ENCODE data around the gene ERICH3. TPM values are rescaled to one million over a fixed set of nuclear protein-coding genes. Genes with fewer than 3 reads are reported as not detected.
"Not testable (repeated sequence)": the region's sequence is repeated elsewhere in the genome, so short reads cannot be mapped to it uniquely, and the experiment has no call there.

Gene ERICH3
- total RNA-seq, 1 experiment from 2014 or later = not detected

GRCh38 chr1:74689621-74690363, 16.2 kb upstream of the ERICH3 start:
- H3K27ac ChIP-seq = no peak overlapping the region
- H3K36me3 ChIP-seq = no peaks in the 10 kb centered on the region
- H3K4me1 ChIP-seq = no peaks in the 10 kb centered on the region
- H3K9me3 ChIP-seq (replicated peaks) = no peaks in the 10 kb centered on the region
- H3K4me3 ChIP-seq = no peak overlapping the region
- DNase-seq = peak; percentile 32 to 79
- H3K27me3 ChIP-seq = no peaks in the 10 kb centered on the region

DNA sequence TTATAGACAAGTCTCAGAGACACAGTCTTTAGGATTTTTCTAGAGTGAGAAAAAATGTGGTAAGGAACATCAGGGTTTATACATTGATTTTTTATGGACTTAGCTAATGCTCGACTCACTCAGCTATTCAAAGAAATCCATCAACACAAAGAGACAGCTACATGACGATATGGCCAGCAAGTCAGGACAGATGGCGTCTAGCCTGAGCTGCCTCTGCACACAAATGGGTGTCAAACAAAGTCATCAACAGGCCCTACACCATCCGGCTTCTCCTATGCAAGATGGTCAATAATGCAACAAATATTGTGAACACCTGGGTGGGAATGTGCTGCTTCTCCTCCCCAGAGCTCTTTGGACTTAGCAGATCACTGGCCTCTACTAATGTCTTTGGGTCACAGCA, 13.3 kb upstream of the ERICH3 start:
- Histone ChIP-seq H3K4me3 (no peak overlapping the region), H3K27me3 (no peaks in the 10 kb centered on the region), H3K9me3 (replicated peaks) (no peaks in the 10 kb centered on the region), H3K4me1 (no peaks in the 10 kb centered on the region), H3K27ac (no peak overlapping the region), H3K36me3 (no peaks in the 10 kb centered on the region)
- DNase-seq = no peak

DNA sequence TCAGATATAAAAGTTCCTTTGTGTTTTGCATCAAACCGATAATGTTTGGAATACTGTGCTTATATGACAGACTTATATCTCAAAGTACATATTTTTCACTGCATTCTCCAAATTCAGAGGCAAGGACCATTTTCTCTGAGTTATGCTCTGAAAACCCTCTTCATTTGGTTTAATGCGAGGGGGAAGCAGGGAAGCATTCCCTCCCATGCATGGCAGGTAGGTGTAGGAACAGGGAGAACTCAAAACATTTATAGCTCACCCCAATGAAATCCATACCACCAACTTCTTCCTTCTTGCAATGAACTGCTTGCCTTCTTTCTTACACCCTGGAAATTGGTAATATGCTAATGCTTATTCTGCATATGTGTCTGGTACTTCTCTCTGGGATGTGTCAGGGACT, 10.7 kb upstream of the ERICH3 start:
- no peak for DNase-seq
- no peaks in the 10 kb centered on the region for H3K9me3 ChIP-seq (replicated peaks)
- peaks cover 6% of the 10 kb centered on the region for H3K4me1 ChIP-seq
- no peak overlapping the region for H3K4me3 ChIP-seq
- no peaks in the 10 kb centered on the region for H3K36me3 ChIP-seq
- no peaks in the 10 kb centered on the region for H3K27me3 ChIP-seq
- no peak overlapping the region for H3K27ac ChIP-seq

DNA sequence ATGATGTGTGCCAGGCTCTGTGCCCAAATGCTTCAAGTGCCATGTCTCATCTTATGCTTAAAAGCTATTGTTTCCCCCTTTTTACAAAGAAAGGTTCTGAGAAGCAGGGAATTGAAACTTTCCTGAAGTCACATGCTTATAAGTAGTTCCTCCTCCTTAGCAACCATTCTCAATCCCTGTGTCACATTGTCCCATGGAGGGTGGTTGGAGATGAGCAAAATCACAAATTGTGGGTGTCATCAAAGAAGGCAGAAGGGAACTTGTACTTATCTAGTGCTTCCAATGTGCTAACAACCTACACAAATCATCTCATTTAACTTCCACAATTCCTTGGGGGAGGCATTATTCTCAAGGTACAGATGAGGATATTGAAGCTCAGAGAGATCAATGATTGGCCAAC, 10.1 kb upstream of the ERICH3 start:
- H3K9me3 ChIP-seq (replicated peaks) = no peaks in the 10 kb centered on the region

DNA sequence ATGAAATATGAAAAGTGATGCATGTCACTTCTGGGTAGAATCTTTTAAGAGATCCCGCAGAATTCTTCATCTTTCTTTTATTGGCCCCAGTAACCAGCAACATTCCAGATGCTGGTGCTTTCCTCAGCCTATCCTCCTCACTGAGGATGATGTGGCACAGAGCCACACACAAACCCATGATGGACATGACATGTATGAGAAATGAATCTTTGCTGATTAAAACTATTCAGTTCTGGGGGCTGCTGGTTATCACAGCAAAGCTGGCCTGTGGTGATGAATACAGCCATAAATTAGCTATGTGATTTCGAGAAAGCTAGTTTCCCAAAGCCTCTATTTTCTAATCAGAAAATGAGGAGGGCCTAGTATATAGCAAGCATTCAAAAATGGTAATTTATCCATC, 8.3 kb upstream of the ERICH3 start:
- H3K4me3 ChIP-seq = no peak overlapping the region
- H3K27me3 ChIP-seq = no peaks in the 10 kb centered on the region
- H3K9me3 ChIP-seq (replicated peaks) = no peaks in the 10 kb centered on the region
- DNase-seq = no peak
- no peak overlapping the region for H3K27ac ChIP-seq
- no peaks in the 10 kb centered on the region for H3K36me3 ChIP-seq
- peaks cover 6% of the 10 kb centered on the region for H3K4me1 ChIP-seq

More for the DNA sequence above, 10.1 kb upstream of the ERICH3 start:
- no peaks in the 10 kb centered on the region for H3K36me3 ChIP-seq
- no peak overlapping the region for H3K27ac ChIP-seq
- H3K4me1 ChIP-seq = peaks cover 6% of the 10 kb centered on the region
- no peak overlapping the region for H3K4me3 ChIP-seq
- no peaks in the 10 kb centered on the region for H3K27me3 ChIP-seq
- DNase-seq = no peak

DNA sequence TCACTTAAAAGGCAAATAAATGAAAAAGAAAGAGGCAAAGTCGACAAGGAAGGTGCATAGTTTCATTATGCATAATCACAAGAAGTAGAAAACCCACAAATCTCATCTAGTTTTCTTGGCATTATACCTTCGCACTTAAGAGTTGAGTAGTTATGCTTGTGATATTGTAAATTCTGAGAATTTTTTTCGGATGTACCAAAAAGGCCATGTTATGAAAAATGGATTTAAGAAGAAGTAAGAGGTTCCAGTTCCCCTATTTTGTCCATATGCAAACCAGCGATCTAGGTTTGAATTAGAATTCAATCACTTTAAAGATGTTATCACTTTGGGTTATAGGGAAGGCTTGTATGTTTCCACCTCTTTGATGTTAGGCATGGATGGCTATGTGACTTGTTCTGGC, 7.9 kb upstream of the ERICH3 start:
- H3K4me3 ChIP-seq = no peak overlapping the region

DNA sequence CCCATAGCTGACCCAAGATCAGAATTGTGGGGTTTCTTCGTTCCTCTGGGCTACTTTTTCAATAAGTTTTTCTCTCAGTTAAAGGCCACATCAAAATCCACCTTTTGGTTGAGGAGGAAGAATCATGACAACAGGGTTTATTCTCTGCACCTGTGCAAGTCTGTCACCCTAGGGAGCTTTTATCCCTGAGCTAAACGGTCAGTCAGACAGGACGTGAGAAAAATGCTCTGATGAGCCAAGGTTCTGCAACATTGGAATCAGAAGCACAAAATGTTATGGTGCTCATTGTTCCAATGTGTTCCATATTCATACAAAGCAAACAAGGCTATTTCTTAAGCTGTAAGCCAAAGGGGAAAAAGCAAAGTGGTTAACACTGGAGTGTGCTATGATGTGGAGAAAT, 7.4 kb upstream of the ERICH3 start:
- Histone ChIP-seq H3K4me3 (no peak overlapping the region), H3K9me3 (replicated peaks) (no peaks in the 10 kb centered on the region), H3K27ac (no peak overlapping the region), H3K27me3 (no peaks in the 10 kb centered on the region), H3K4me1 (peaks cover 6% of the 10 kb centered on the region), H3K36me3 (no peaks in the 10 kb centered on the region)
- peak; percentile 34 to 69 for DNase-seq

More for the DNA sequence above, 7.9 kb upstream of the ERICH3 start:
- no peaks in the 10 kb centered on the region for H3K36me3 ChIP-seq
- H3K9me3 ChIP-seq (replicated peaks) = no peaks in the 10 kb centered on the region
- no peaks in the 10 kb centered on the region for H3K27me3 ChIP-seq
- DNase-seq = no peak
- peaks cover 6% of the 10 kb centered on the region for H3K4me1 ChIP-seq
- H3K27ac ChIP-seq = no peak overlapping the region

DNA sequence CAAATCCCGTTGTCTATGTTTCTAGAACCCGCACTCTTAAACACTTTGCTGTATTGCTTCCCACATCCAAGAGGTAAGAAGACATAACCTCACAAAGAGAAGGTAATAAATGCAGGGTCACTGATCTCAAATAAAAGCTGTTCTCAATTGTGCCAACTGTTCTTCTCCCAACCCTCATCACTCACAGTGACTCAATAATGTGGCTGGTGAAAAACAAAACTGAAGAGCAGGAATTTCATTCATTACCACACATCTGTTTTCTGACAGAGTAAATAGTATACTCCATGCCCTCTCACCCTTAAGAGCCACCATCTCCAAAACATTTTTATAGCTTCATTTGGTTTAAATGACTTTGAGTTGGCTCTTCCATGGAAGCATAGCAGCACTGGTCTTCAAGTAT, 6.2 kb upstream of the ERICH3 start:
- Histone ChIP-seq H3K27me3 (no peaks in the 10 kb centered on the region; the same call in 1 of the 2 replicates), H3K4me1 (peaks cover 6% of the 10 kb centered on the region), H3K27ac (no peak overlapping the region), H3K9me3 (replicated peaks) (no peaks in the 10 kb centered on the region), H3K4me3 (no peak overlapping the region), H3K36me3 (no peaks in the 10 kb centered on the region)
- no peak for DNase-seq

DNA sequence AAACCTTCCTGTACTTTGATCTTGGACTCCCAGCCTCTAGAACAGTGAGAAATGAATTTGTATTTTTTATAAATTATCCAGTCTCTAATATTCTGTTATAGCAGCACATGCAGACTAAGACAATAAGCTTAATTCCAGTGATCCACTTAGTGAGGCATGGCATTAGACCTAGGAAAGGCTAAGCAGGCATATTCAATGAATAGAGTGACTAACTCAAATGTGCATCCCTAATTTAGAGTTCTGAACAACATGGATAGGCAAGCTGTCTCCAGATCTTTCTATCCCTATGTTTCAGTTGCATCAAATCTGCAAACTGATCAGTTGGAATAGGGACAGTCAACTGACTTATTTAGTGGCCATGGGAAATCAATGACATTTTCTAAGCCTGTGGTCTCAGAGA, 4.3 kb upstream of the ERICH3 start:
- H3K36me3 ChIP-seq = no peaks in the 10 kb centered on the region
- H3K4me1 ChIP-seq = peaks cover 6% of the 10 kb centered on the region
- H3K9me3 ChIP-seq (replicated peaks) = no peaks in the 10 kb centered on the region
- H3K4me3 ChIP-seq = no peak overlapping the region
- H3K27me3 ChIP-seq = no peaks in the 10 kb centered on the region; the same call in 1 of the 2 replicates
- no peak for DNase-seq
- H3K27ac ChIP-seq = no peak overlapping the region

DNA sequence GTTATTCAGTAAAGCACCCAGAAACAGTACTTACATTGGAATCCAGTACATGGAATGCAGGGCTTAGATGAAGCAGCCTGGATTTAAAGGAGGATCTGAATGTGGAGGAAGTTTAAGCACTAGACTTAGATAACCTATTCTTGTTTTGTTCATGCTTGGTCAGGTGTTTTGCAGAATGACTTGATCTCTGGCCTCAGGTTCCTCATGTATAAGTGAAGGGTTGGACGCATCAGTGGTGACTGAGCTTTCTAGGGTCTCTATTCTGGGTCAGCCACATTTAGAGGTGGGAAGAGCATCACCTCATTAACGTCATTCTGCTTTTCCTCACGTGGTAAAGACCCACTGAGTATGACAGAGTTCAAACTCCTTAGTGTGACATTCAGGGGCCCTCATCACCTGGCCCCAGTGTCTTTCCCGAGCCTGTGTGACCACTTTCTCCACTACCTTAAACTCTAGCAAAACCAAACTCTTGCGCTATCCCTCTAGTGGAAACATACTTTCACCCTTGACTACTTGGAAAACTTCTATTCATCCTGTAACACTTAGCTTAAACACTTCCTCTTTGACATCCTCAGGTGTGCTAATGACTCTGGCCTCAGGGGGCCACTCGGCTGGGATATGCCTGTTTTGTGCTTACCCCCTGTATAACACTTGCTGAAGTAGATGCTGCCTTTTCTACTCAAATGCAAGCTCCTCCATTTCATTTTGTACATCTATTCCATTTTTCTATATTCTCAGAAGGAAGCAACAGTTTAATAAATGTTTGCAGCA, 871 bp upstream of the ERICH3 start:
- Histone ChIP-seq H3K4me3 (no peak overlapping the region), H3K36me3 (no peaks in the 10 kb centered on the region), H3K9me3 (replicated peaks) (0 out of 2 replicates have a peak, but pooled peaks cover 3% of the 10 kb centered on the region), H3K4me1 (no peaks in the 10 kb centered on the region), H3K27ac (no peak overlapping the region), H3K27me3 (no peaks in the 10 kb centered on the region; the same call in 1 of the 2 replicates)
- no peak for DNase-seq

DNA sequence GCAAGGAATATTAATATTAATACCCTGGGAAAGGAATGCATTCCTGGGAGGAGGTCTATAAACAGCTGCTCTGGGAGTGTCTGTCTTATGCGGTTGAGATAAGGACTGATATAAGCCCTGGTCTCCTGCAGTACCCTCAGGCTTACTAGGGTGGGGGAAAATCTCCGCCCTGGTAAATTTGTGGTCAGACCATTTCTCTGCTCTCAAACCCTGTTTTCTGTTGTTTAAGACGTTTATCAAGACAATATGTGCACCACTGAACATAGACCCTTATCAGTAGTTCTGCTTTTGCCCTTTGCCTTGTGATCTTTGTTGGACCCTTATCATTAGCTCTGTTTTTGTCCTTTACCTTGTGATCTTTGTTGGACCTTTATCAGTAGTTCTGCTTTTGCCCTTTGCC, 2.7 kb downstream of the ERICH3 start:
- not testable (repeated sequence) for DNase-seq; H3K9me3 ChIP-seq (replicated peaks); H3K27ac ChIP-seq; H3K4me1 ChIP-seq; H3K36me3 ChIP-seq; H3K4me3 ChIP-seq; H3K27me3 ChIP-seq

GRCh38 chr1:74654708-74655107, 18.9 kb downstream of the ERICH3 start:
- no peak overlapping the region for H3K4me3 ChIP-seq
- no peak for DNase-seq
- H3K36me3 ChIP-seq = no peaks in the 10 kb centered on the region
- no peaks in the 10 kb centered on the region; the same call in 1 of the 2 replicates for H3K27me3 ChIP-seq
- H3K9me3 ChIP-seq (replicated peaks) = no peaks in the 10 kb centered on the region
- no peak overlapping the region for H3K27ac ChIP-seq
- H3K4me1 ChIP-seq = no peaks in the 10 kb centered on the region; the same call in 1 of the 2 replicates

DNA sequence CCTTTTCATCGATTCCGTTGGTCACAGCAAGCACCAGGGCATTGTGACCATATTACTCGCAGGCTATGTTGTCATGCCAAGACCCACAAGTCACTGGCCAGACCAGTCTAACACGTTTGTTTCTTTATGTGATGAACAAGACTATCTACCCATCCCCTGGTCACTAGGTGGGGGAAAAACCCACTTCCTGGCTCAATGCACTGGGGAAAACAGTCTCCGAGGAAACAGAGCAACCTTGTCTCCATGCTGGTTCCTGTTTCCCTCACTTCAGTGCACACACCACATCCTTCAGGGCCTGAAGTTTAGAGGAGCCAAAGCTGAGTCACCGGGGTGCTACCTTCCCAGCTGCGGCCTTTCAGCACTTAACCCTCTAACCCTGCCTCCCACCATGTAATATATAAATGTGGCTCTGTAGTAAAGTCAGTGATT, 20.9 kb downstream of the ERICH3 start:
- Histone ChIP-seq H3K27me3 (no peaks in the 10 kb centered on the region; the same call in 1 of the 2 replicates), H3K4me1 (no peaks in the 10 kb centered on the region; the same call in 1 of the 2 replicates), H3K9me3 (replicated peaks) (no peaks in the 10 kb centered on the region), H3K27ac (no peak overlapping the region), H3K36me3 (no peaks in the 10 kb centered on the region), H3K4me3 (no peak overlapping the region)
- DNase-seq = peak; percentile 38 to 50

DNA sequence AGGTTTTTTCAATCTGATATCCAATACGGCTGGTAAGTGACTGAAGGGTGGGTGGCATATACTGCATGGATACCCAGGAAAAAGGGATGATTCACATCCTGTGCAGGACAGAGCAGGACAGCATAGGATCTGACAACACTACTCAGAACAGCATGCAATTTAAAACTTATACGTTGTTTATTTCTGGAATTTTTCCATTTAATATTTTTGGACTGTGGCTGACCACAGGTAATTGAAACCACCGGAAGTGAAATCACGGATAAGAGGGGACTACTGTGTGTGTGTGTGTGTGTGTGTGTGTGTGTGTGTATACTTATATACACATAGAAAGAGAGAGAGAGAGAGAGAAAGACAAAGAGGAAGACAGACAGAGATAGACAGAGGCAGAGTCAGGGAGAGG, 23.0 kb downstream of the ERICH3 start:
- H3K36me3 ChIP-seq = no peaks in the 10 kb centered on the region
- peak; percentile 12 to 25 for DNase-seq
- no peaks in the 10 kb centered on the region; the same call in 1 of the 2 replicates for H3K4me1 ChIP-seq
- no peaks in the 10 kb centered on the region for H3K9me3 ChIP-seq (replicated peaks)
- H3K27me3 ChIP-seq = no peaks in the 10 kb centered on the region; the same call in none of the 2 replicates
- H3K27ac ChIP-seq = no peak overlapping the region
- no peak overlapping the region for H3K4me3 ChIP-seq

- no peaks in the 10 kb centered on the region for H3K4me1 ChIP-seq
- no peaks in the 10 kb centered on the region; the same call in 1 of the 2 replicates for H3K27me3 ChIP-seq
- no peaks in the 10 kb centered on the region for H3K9me3 ChIP-seq (replicated peaks)
- H3K36me3 ChIP-seq = no peaks in the 10 kb centered on the region
- H3K4me3 ChIP-seq = no peak overlapping the region
- no peak overlapping the region for H3K27ac ChIP-seq
- no peak for DNase-seq
These were observed 31.7 kb downstream of the ERICH3 start for GRCh38 chr1:74641876-74642275.

All from SJCRH30 (cell line).